GM12878 (cell line): Measurements from ENCODE around the gene LAMA2. TPM values are rescaled to one million over a fixed set of nuclear protein-coding genes. Genes with fewer than 3 reads are reported as not detected.

ENCODE experiments used
- ATAC-seq: fragments of 200-7000 bp; cut with Tn5 transposase; 3 replicates; pipeline ENCODE4 v1.9.1; 2020; ENCODE audit warnings: mild to moderate bottlenecking, moderate library complexity
- BruUV-seq: library from RNA; stranded (reverse); fragments of 400-500 nt; replicated peaks from 2 replicates; lab custom pipeline; 2021; lab: Mats Ljungman, UMichigan
- CTCF ChIA-PET: fragments of 300-600 bp; sonication (Branson Sonifier 250); formaldehyde crosslinking; extraction: SDS; loops from one replicate; lab custom pipeline; 2021; ENCODE audit warnings: inconsistent platforms; lab: Yijun Ruan, JAX
- POLR2A ChIA-PET: fragments of 350-600 bp; formaldehyde crosslinking; extraction: SDS; loops from one replicate; lab custom pipeline; 2021; ENCODE audit warnings: inconsistent platforms; lab: Charles Lee
- RAD21 ChIA-PET: fragments of 300-600 bp; sonication (Branson Sonifier 250); formaldehyde crosslinking; loops from one replicate; lab custom pipeline; 2023; ENCODE audit warnings: antibody characterized with exemption; ENCODE audit not compliant: unreplicated experiment; lab: Charles Lee
- SMC1A ChIA-PET: fragments of 300-600 bp; sonication (Branson Sonifier 250); formaldehyde crosslinking; loops from one replicate; lab custom pipeline; 2023; ENCODE audit not compliant: unreplicated experiment, uncharacterized antibody; lab: Charles Lee
- DNase-seq: peaks from one replicate; pipeline ENCODE4 v3.0.0-alpha.2; 2011; ENCODE audit warnings: low read depth, low spot score
- FAIRE-seq: peaks from 3 replicates; lab custom pipeline; 2011; peaks lifted over from hg19 to GRCh38; lab: Jason Lieb, UNC
- H2AFZ ChIP-seq: 2 replicates; pipeline ENCODE4 v1.6.0; 2011; ENCODE audit warnings: low read depth, low read length, control low read depth; ENCODE audit not compliant: control insufficient read depth
- H3K27ac ChIP-seq: 2 replicates; pipeline ENCODE4 v1.5.1; 2011; ENCODE audit warnings: control low read depth; ENCODE audit not compliant: control insufficient read depth, insufficient read depth
- H3K27me3 ChIP-seq, 2 experiments: replicated peaks in 1 of 2; 2 replicates each; pipeline versions ENCODE4 v1.6.0 to v1.6.1; 2011; ENCODE audit warnings: low read length in 1 of 2; ENCODE audit not compliant: control insufficient read depth in 2 of 2, insufficient read depth in 2 of 2
- H3K36me3 ChIP-seq, 2 experiments: 2 replicates each; pipeline ENCODE4 v1.5.1; 2011; ENCODE audit warnings: low read length in 1 of 2; ENCODE audit not compliant: control insufficient read depth in 2 of 2, insufficient read depth in 2 of 2
- H3K4me1 ChIP-seq: 2 replicates; pipeline ENCODE4 v1.6.1; 2011; ENCODE audit warnings: mild to moderate bottlenecking, low read length, moderate library complexity, mixed read lengths; ENCODE audit not compliant: control insufficient read depth, insufficient read depth
- H3K4me2 ChIP-seq: 2 replicates; pipeline ENCODE4 v1.6.0; 2011; ENCODE audit warnings: control low read depth; ENCODE audit not compliant: control insufficient read depth, insufficient read depth
- H3K4me3 ChIP-seq: fragments of 200-600 bp; sonication (generic); 2 replicates; pipeline ENCODE4 v1.5.1; 2016
- H3K79me2 ChIP-seq: 2 replicates; pipeline ENCODE4 v1.6.0; 2011; ENCODE audit warnings: low read length; ENCODE audit not compliant: control insufficient read depth, insufficient read depth
- H3K9ac ChIP-seq: 2 replicates; pipeline ENCODE4 v1.8.0; 2011; ENCODE audit warnings: low read length, control low read depth, mixed read lengths; ENCODE audit not compliant: control insufficient read depth, insufficient read depth
- H3K9me3 ChIP-seq: replicated peaks from 3 replicates; pipeline ENCODE4 v1.5.1; 2011; ENCODE audit warnings: mild to moderate bottlenecking, low read length; ENCODE audit not compliant: control insufficient read depth, insufficient read depth
- H4K20me1 ChIP-seq: 2 replicates; pipeline ENCODE4 v1.6.0; 2011; ENCODE audit not compliant: control insufficient read depth, insufficient read depth
- ASH2L ChIP-seq: fragments of 300-600, 200-600 bp; sonication (generic); IDR thresholded peaks from 2 replicates; pipeline ENCODE4 v1.6.1; 2017; ENCODE audit warnings: low read depth, mild to moderate bottlenecking, borderline replicate concordance
- CHD2 ChIP-seq: IDR thresholded peaks from 2 replicates; pipeline ENCODE4 v1.6.1; 2011; ENCODE audit warnings: low read depth, low read length, improper control_type of control experiment, borderline replicate concordance
- CHD4 ChIP-seq: fragments of 200-600 bp; sonication (generic); IDR thresholded peaks from 2 replicates; pipeline ENCODE4 v1.6.1; 2016; ENCODE audit warnings: mild to moderate bottlenecking
- JUND ChIP-seq: IDR thresholded peaks from 2 replicates; pipeline ENCODE4 v1.6.1; 2012; ENCODE audit warnings: low read depth, mild to moderate bottlenecking, low read length, improper control_type of control experiment, moderate library complexity
- MTA3 ChIP-seq: IDR thresholded peaks from 2 replicates; pipeline ENCODE4 v1.6.1; 2012; ENCODE audit warnings: low read length, inconsistent platforms, borderline replicate concordance
- MYB ChIP-seq: fragments of 150-350 bp; IDR thresholded peaks from 2 replicates; pipeline ENCODE4 v1.6.1; 2014; ENCODE audit warnings: mild to moderate bottlenecking, low read depth, low read length, borderline replicate concordance
- NR2C1 ChIP-seq: fragments of 450-650 bp; IDR thresholded peaks from 2 replicates; pipeline ENCODE4 v1.6.1; 2017; ENCODE audit warnings: antibody characterized with exemption, mild to moderate bottlenecking, moderate library complexity
- PAX8 ChIP-seq: fragments of 450-650 bp; IDR thresholded peaks from 2 replicates; pipeline ENCODE4 v1.6.1; 2017; ENCODE audit warnings: mild to moderate bottlenecking, moderate library complexity
- POLR2AphosphoS2 ChIP-seq: IDR thresholded peaks from 2 replicates; pipeline ENCODE4 v1.6.1; 2011; ENCODE audit warnings: low read depth, mild to moderate bottlenecking, low read length, improper control_type of control experiment, moderate library complexity
- RCOR1 ChIP-seq: conservative IDR thresholded peaks from 2 replicates; pipeline ENCODE4 v1.6.1; 2012; ENCODE audit warnings: low read depth, low read length, improper control_type of control experiment
- SIN3A ChIP-seq: IDR thresholded peaks from 2 replicates; pipeline ENCODE4 v1.6.1; 2012; ENCODE audit warnings: low read depth, low read length, improper control_type of control experiment
- SREBF2 ChIP-seq: IDR thresholded peaks from 2 replicates; pipeline ENCODE4 v1.6.1; 2012; ENCODE audit warnings: mild to moderate bottlenecking, low read length
- STAT1 ChIP-seq: fragments of 450-650 bp; conservative IDR thresholded peaks from 2 replicates; pipeline ENCODE4 v1.6.1; 2014; ENCODE audit warnings: antibody characterized with exemption, mild to moderate bottlenecking
- WGBS: methylation state at CpG from one replicate; pipeline ENCODE4 v1.1.6; 2016; ENCODE audit warnings: low lambda C conversion rate; ENCODE audit not compliant: insufficient replicate concordance, insufficient coverage; ENCODE audit errors: missing lambda C conversion rate; 5-methylcytosine and 5-hydroxymethylcytosine counted together
- in situ Hi-C: fragments of 300-500 bp; cut with MboI; formaldehyde crosslinking; loops from 9 replicates; pipeline ENCODE4 v1.14.3; 2018; ENCODE audit warnings: mixed read lengths
- intact Hi-C: fragments of 100-400 bp; cut with micrococcal nuclease; formaldehyde crosslinking; loops from one replicate; pipeline ENCODE4 v1.14.2; 2022; ENCODE audit not compliant: unreplicated experiment
- polyA plus RNA-seq, 11 experiments: library from polyadenylated mRNA; depleted of rRNA in 4 of 11; unstranded in 6 of 11; stranded (reverse) in 5 of 11; fragments of >200 nt; fragmentation: Nextera tagmentation in 4 of 11; fragmentation: Illumina TruSeq in 1 of 11; extraction: Ambion mirVana in 4 of 11; extraction: Trizol in 1 of 11; gene quantifications; 1 replicate in 1 of 11; 2 replicates in 10 of 11; pipeline versions ENCODE4 v1.2.1 to v1.2.3, GENCODE V29; 2011 to 2016; ENCODE audit warnings: inconsistent platforms in 2 of 11, missing spikeins in 2 of 11, low read depth in 1 of 11
- total RNA-seq, 4 experiments: library from RNA; depleted of rRNA in 3 of 4; stranded (reverse); fragments of >200 nt in 3 of 4; fragmentation: Illumina TruSeq in 1 of 4; extraction: Trizol in 1 of 4; gene quantifications; 2 replicates each; pipeline versions ENCODE4 v1.2.1 to v1.2.3, GENCODE V29; 2013 to 2021
- TF ChIP-seq, protein P1 (sequence below): fragments of 450-650 bp; formaldehyde crosslinking; IDR thresholded peaks from 2 replicates; pipeline ENCODE4 v1.4.0; 2022; ENCODE audit warnings: mild to moderate bottlenecking, moderate library complexity
- TF ChIP-seq, protein P2 (sequence below): IDR thresholded peaks from 2 replicates; pipeline ENCODE4 v1.6.1; 2011; ENCODE audit warnings: low read depth, mild to moderate bottlenecking, low read length, moderate library complexity, borderline replicate concordance; ENCODE audit errors: extremely low read depth
- TF ChIP-seq, protein P3 (sequence below): fragments of 450-650 bp; IDR thresholded peaks from 2 replicates; pipeline ENCODE4 v1.6.1; 2017; ENCODE audit warnings: mild to moderate bottlenecking, moderate library complexity

Gene LAMA2
- total and polyA plus RNA-seq, 10 of the 15 experiments (the other 5 are each of a cell fraction or from before 2014, with no cell fraction given): 0.04 to 2.0 (median 0.37) TPM; not detected in 1

DNA sequence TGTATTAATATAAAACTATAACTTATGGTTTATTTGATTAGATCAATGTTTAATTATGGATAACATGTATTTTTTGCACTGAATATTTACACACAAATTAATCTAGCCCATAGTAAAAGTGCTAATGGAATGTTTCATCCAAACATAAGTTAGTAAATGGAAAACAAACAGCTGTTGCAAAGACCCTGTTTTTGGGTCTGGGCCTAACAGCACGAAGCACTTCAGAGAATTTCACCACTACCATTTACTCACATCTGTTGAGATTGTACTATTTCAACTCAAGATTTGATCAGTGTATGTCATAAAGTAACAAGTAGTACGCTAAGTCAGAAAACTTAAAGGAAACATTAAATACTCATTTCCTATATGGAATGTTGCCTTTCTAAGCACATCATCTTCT lies 359.6 kb downstream of the LAMA2 start (continued):
- TF ChIP-seq, protein P1, sequence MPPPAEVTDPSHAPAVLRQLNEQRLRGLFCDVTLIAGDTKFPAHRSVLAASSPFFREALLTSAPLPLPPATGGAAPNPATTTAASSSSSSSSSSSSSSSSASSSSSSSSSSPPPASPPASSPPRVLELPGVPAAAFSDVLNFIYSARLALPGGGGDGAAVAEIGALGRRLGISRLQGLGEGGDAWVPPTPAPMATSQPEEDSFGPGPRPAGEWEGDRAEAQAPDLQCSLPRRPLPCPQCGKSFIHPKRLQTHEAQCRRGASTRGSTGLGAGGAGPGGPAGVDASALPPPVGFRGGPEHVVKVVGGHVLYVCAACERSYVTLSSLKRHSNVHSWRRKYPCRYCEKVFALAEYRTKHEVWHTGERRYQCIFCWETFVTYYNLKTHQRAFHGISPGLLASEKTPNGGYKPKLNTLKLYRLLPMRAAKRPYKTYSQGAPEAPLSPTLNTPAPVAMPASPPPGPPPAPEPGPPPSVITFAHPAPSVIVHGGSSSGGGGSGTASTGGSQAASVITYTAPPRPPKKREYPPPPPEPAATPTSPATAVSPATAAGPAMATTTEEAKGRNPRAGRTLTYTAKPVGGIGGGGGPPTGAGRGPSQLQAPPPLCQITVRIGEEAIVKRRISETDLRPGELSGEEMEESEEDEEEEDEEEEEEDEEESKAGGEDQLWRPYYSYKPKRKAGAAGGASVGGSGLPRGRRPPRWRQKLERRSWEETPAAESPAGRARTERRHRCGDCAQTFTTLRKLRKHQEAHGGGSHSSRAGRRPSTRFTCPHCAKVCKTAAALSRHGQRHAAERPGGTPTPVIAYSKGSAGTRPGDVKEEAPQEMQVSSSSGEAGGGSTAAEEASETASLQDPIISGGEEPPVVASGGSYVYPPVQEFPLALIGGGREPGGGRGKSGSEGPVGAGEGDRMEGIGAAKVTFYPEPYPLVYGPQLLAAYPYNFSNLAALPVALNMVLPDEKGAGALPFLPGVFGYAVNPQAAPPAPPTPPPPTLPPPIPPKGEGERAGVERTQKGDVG (CRISPR knock-in tag): no peak
- no peak for TF ChIP-seq MYB
- TF ChIP-seq NR2C1: no peak
- no peak for TF ChIP-seq SIN3A
- TF ChIP-seq PAX8: no peak
- TF ChIP-seq, protein P2, sequence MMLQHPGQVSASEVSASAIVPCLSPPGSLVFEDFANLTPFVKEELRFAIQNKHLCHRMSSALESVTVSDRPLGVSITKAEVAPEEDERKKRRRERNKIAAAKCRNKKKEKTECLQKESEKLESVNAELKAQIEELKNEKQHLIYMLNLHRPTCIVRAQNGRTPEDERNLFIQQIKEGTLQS: no peak
- TF ChIP-seq RCOR1: no peak

DNA sequence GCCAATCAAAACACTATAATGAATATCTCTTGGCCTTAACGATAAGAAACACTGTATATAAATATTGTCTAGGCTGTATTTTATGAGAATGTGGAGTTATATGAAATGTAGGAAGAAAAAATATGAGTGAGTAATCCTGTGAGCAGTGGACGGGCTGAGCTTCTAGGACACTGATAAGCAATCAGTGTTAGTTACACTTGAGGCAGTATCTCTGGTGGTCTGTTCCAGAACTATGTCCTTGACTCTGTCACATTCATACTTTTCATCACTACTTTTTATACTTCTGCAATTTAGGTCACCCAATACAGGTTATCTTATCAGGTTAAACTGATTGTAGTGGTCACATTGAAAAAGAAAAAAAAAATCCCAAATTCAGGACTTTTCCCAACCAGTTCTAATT lies 360.4 kb downstream of the LAMA2 start:
- POLR2A ChIA-PET: no interaction called here
- intact Hi-C loops: no loop called here
- TF ChIP-seq STAT1 (no peak), CHD4 (no peak), CHD2 (no peak), ASH2L (no peak), SREBF2 (no peak), JUND (no peak), POLR2AphosphoS2 (no peak), MTA3 (no peak)
- TF ChIP-seq, protein P3, sequence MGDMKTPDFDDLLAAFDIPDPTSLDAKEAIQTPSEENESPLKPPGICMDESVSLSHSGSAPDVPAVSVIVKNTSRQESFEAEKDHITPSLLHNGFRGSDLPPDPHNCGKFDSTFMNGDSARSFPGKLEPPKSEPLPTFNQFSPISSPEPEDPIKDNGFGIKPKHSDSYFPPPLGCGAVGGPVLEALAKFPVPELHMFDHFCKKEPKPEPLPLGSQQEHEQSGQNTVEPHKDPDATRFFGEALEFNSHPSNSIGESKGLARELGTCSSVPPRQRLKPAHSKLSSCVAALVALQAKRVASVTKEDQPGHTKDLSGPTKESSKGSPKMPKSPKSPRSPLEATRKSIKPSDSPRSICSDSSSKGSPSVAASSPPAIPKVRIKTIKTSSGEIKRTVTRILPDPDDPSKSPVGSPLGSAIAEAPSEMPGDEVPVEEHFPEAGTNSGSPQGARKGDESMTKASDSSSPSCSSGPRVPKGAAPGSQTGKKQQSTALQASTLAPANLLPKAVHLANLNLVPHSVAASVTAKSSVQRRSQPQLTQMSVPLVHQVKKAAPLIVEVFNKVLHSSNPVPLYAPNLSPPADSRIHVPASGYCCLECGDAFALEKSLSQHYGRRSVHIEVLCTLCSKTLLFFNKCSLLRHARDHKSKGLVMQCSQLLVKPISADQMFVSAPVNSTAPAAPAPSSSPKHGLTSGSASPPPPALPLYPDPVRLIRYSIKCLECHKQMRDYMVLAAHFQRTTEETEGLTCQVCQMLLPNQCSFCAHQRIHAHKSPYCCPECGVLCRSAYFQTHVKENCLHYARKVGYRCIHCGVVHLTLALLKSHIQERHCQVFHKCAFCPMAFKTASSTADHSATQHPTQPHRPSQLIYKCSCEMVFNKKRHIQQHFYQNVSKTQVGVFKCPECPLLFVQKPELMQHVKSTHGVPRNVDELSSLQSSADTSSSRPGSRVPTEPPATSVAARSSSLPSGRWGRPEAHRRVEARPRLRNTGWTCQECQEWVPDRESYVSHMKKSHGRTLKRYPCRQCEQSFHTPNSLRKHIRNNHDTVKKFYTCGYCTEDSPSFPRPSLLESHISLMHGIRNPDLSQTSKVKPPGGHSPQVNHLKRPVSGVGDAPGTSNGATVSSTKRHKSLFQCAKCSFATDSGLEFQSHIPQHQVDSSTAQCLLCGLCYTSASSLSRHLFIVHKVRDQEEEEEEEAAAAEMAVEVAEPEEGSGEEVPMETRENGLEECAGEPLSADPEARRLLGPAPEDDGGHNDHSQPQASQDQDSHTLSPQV: no peak

More for the DNA sequence above, 360.4 kb downstream of the LAMA2 start:
- Histone ChIP-seq H4K20me1 (no peaks in the 10 kb centered on the region), H3K4me1 (no peaks in the 10 kb centered on the region), H3K36me3 (no peaks in the 10 kb centered on the region), H3K27me3 (no peaks in the 10 kb centered on the region; a peak in 1 of 4 replicates), H3K27ac (no peak overlapping the region), H3K4me3 (no peak overlapping the region), H3K9me3 (no peaks in the 10 kb centered on the region), H3K79me2 (no peaks in the 10 kb centered on the region), H3K4me2 (no peak overlapping the region), H3K9ac (no peak overlapping the region), H2AFZ (no peak overlapping the region)
- no TSS peak for BruUV-seq
- ATAC-seq (no peak), DNase-seq (no peak), FAIRE-seq (no peak)
- RAD21 ChIA-PET: no interaction called here
- SMC1A ChIA-PET: interaction anchor here (1.1 kb wide), 1 partner anchor 10 kb away, joined by 3 read pairs; no protein-coding TSS in a partner anchor
- in situ Hi-C loops: loop anchor here (10.0 kb wide), 1 partner anchor 509 kb away; no protein-coding TSS in a partner anchor
- WGBS: 4% methylated on average over 2 of the region's 2 CpGs
- CTCF ChIA-PET: interaction anchor here (1.1 kb wide), 1 partner anchor 7 kb away, joined by 3 read pairs; no protein-coding TSS in a partner anchor
